HG02885 (cell line): ENCODE data around the gene MSI2.

Experiments used
- ATAC-seq: cut with Tn5 transposase; IDR thresholded peaks from one replicate; pipeline ENCODE4 v1.9.1; 2021; ENCODE audit warnings: mild to moderate bottlenecking; ENCODE audit not compliant: unreplicated experiment, poor library complexity

Gene MSI2

DNA sequence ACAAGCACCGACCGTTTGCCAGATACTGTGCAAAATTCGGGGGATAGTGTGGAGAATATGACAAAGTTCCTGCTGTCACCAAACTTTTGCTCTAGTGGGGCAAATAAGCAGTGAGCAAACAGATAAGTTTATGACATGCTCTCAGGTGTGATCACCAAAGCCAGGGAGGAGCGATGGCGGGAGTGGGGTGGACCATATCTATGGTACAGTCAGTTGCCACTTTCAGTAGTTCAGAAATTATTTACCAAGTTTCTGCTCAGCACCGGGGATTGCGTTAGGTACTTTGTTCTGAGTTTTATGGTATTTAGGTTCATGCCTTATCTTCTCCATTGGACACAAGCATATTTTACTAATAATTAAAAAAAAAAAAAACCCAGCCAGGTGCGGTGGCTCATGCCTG, 11.9 kb downstream of the MSI2 start:
- no peak for ATAC-seq

- ATAC-seq = no peak
Measured at GRCh38 chr17:57269052-57269451, 12.7 kb downstream of the MSI2 start.

DNA sequence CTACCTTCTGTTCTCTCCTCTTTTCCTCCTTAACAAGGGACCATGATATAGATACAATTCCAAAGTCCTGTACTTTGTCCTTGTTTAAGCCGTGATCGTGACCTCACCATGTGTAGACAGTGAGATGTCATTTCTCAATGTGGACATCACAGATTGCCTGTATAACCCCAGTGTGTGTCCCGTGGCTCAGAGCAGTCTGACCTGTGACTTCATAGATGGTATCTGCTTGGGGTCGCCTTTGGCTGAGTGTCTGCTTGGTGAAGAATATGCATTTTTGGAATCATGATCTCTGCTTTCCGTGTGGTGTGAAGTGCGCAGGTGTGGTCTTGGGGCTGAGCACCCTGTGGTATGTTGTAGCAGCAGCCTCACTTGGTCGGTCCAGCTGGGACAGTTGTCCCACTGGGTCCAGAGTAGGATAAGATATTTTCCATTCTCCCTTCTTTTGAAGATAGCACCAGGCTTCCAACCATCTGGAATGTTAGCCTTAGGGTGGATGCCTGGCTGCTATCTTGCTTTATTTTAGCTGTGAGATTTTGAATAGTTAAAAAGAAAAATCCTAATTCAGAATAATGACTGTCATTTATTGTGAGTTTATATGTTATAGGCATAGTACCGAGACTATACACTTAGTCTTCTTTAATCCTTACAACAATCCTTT, 13.4 kb downstream of the MSI2 start:
- ATAC-seq = no peak

GRCh38 chr17:57270801-57271245, 14.5 kb downstream of the MSI2 start:
- no peak for ATAC-seq

DNA sequence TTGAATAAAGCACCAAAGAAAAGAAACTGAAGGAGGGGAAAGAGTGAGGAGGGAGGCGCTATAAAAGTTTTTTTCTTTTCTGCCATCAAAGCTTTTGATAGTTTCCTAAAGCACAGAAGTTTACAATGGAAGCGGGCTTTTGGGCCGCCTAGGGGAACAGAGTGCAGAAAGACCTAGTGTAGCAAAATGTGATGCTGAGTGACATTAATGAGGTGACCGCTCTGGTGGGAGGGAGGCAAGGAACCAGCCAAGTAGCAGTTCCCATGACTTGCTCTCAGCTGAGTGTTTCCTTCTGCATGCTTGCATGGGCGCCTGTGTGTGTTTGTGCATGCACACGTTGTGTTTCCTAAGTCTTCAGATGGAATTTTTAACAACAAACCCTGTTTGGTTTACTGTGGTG, 15.5 kb downstream of the MSI2 start:
- no peak for ATAC-seq

- no peak for ATAC-seq
Measured at GRCh38 chr17:57273490-57273889, 17.2 kb downstream of the MSI2 start.

DNA sequence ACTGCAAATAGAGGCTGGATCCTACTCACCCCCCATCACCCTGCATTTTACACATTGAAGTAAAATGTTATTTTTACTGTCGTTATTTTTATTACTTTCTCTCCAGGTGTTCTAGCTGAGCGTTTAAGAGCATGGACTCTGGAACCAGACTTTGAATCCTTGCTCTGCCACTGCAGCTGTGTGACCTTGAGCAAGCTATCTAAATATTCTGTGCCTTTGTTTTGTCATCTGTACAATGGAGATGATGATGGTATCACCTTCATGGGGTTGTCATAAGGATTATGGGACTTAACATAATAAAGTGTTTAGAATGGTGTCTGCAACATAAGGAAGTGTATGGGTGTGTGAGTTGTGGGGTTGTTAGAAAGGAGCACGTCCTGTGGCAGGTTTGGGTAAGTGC, 17.8 kb downstream of the MSI2 start:
- no peak for ATAC-seq

DNA sequence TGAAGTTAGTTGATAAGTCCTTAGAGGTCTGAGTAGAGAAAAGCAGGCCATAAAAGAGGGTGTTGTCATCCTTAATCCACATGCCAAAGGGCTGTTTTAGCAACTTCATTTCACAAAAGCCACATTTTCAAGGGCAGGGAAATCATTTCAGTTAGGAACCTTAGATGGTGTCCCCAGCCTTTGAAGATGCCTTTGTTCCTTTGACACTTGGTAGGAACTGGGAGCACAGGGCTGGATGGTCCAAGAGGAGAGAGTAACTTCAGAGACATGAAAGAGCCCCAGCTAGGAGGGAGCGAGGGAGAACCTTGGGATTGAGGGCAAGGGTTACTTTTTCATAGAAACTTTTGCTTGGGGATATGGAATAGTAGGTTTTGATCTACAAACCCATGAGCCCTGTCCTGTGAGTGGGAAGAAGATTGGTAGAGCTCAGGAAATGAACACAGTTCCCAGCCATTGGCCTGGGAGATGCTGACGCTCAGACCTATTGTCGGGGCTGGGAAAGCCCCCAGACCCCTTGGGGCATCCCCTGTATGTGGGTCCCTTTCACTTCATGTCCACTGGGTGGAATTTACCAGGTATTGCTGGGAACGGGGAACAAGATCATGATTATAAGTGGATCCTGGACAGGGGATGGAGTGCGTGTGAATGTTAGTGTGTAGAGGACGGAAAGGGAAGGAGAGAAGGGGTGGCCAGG, 18.9 kb downstream of the MSI2 start:
- ATAC-seq = no peak

- no peak for ATAC-seq
Measured at GRCh38 chr17:57276621-57277020, 20.3 kb downstream of the MSI2 start.

DNA sequence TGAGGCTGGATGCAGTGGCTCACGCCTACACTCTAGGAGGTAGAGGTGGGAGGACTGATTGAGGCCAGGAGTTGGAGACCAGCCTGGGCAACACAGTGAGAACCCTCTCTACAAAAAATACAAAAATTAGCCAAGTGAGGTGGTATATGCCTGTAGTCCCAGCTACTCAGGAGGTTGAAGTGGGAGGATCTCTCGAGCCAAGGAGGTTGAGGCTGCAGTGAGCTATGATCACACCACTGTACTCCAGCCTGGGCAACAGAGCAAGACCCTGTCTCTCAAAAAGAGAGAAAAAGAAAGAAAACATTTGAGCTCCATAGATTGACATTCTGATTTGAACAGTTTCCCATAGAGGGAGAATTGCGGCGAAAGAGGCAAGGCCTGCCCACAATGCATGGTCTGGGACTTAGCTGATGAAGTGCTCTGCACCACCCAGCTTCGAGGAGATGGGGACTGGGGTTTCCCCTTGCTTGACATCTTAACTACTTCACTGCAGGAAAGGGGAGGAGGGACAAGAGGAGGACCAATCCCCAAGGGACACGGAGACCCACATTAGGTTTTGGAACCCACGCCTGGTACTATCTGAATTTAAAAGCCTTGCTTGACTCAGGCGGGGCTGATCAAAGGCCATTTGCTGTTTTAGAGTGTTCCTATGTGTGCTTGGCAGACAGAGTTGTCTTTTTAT, 21.7 kb downstream of the MSI2 start:
- ATAC-seq = no peak

DNA sequence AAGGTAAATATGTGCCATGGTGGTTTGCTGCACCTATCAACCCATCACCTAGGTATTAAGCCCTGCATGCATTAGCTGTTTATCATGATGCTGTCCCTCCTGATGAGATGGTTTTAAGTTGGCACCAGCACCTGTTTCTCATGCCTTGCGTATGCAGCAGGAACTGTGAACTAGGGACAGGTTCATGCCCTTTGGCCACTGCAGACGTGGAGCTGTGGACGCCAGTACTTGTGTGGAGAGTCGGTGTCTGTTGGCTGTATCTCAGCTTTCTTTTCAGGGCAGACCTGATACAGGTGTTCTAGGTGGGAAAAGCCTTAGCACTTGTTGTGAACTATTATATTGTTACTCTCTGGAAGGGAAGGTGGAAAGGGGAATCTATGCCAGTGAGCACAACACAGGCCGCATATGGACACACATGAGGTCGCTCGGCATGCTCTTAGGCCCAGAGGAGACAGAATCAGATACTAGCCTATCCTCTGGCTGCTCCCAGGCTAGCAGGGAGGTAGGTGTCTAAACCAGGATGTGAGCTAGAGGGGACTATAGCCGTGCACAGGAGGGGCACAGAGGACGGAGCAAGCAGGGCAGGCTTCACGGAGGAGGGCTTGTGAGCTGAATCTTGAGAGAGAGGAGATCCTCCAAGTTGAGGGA, 22.5 kb downstream of the MSI2 start:
- no peak for ATAC-seq

GRCh38 chr17:57279432-57279831, 23.1 kb downstream of the MSI2 start:
- no peak for ATAC-seq

DNA sequence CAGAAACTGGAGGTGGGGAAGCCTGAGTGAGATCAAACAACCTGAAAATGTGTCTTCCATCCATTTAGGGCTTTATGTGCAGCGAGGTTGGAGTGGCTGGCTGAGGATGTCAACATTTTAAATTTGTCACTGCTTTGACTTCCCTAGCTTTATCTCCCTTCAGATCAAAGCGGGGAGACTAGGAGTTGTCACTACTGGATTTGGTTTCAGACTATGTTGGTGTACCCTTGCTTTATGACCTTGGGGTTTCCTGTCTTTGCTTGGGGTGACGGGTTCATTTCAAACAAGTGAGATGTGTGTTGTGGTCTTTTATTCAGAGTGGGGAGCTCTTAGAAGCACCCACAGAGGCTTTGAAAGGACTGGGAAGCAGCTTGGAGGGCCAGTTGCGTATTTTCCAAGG, 25.6 kb downstream of the MSI2 start:
- no peak for ATAC-seq

DNA sequence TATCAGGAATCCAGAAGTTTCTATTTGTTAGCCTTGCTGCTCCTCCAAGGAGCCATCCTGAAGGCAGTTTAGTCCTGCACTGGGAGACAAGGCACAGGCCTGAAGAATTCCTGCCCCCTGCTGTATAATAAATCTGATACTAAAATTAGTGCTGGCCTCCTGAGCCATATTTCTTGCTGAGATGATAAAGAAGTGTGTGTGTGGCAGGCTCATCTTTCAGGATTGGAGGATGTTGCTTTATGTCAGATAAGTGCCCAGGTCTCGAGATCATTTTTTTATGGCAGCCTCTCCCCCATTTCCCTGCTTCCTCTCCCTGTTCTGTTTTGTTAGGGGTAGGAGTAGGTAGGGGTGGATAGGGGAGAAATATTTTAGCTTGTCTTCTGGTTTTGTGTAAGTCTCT, 26.0 kb downstream of the MSI2 start:
- ATAC-seq = no peak

- no peak for ATAC-seq
Measured at GRCh38 chr17:57283203-57283971, 27.1 kb downstream of the MSI2 start.

- ATAC-seq = no peak
Measured at GRCh38 chr17:57284583-57284982, 28.3 kb downstream of the MSI2 start.

DNA sequence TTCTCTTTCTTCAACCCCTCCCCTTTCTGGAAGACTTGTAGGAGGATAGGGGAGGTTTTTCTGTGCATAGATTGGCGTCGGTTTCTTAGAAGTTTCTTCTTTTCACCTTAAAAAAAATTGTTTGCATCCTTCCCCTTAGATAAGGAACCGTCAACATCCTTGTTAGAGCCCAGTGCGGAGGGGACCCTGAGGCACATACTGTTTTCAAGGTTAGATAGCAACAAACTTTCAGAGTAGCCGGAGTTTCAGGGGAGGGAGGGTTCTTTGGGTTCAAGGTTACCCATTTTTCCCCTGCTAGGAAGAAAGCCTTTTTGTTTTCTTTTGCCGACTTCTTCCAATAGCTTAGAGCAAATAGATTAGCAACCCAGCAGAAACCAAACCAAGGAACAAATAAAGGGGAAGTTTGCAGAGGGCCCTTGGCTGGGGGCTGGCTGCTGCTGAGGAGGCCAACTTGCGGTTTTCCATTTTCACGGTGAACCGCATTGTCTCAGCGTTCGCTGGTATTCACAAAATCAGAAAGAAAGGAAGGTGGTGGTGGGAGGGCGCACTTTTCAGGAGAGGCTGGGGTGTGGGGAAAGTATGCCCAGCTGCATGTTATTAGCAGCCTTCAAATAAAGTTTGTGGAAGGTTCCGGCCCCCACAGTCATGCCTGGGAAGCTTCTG, 28.8 kb downstream of the MSI2 start:
- peak; percentile 58 for ATAC-seq

DNA sequence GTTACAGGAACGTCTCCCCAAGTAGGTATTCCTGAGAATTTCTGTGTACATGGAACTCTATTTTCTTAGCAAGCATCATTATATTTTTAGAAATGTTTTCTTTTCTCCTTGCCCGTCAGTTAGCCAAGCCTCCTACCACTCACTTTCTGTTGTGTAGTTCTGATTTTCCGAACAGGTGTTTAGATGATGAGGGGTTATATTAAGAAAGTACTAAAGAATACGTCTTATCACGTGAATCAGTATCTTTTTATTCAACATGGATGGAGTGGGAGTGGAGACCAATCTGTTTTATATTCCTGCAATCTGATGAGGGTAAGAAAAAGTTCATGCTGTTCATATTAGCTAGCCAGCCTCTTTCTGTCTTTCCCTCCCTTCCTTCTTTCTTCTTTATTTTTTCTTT, 29.4 kb downstream of the MSI2 start:
- ATAC-seq = no peak

DNA sequence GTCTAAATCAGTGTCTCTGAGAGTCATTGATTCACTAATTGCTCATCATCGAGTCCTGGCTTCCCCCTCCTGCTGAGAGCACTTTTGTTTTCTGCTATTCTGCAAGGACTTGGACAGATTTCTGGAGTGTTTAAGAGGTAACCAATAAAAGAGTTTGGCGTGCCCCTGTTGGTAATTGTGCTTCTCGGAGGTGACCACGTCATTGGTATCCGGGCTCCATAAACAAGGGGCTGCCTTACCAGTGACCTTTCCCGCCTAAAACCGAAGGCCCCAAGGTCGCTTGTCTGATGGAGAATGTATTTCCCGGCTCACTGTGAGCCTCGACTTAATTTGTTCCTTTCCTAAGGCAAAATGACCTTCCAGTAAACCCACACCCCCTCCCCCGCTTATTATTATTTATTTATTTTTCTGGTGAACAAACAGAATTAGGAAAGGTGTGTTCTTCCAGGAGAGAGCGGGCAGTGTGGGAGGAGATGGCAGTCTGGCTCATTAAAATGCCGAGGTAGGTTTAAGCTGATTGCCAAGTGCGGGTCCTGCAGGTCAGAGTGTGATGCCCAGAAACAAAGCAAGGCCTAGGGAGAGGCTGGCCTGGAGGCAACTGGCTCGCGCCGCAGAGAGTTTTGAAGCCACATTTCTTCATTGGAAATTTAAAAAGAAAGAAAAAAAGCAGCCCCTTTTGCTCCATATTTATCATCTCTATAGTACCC, 30.2 kb downstream of the MSI2 start:
- no peak for ATAC-seq
